HEK293 (cell line): ENCODE measurements around the gene LSS.
A peak's percentile ranks its signal among the peaks of the same experiment; 100 is the strongest.

Source experiments
- CTCF ChIA-PET: fragments of 350-600 bp; formaldehyde crosslinking; extraction: SDS; loops from one replicate; lab custom pipeline; 2021; ENCODE audit warnings: antibody characterized with exemption; lab: Yijun Ruan, JAX
- POLR2A ChIA-PET: fragments of 300-600 bp; formaldehyde crosslinking; extraction: SDS; loops from one replicate; lab custom pipeline; 2020; ENCODE audit warnings: antibody characterized with exemption, inconsistent platforms; lab: Yijun Ruan, JAX
- H3K27ac ChIP-seq: fragments of 200-500 bp; sonication (Bioruptor generic); 2 replicates; pipeline ENCODE4 v1.5.1; 2014; ENCODE audit warnings: low read depth, low read length, control low read depth, inconsistent platforms; ENCODE audit errors: extremely low read depth
- H3K36me3 ChIP-seq, 2 experiments: fragments of 200-500 bp in 1 of 2; sonication (Bioruptor generic) in 1 of 2; 1 replicate in 1 of 2; 2 replicates in 1 of 2; pipeline ENCODE4 v1.5.1; 2014 to 2017; ENCODE audit warnings: inconsistent platforms in 2 of 2, low read length in 2 of 2; ENCODE audit not compliant: control insufficient read depth in 2 of 2, insufficient read depth in 1 of 2
- H3K4me1 ChIP-seq: fragments of 200-500 bp; sonication (Bioruptor generic); 2 replicates; pipeline ENCODE4 v1.5.1; 2014; ENCODE audit warnings: mild to moderate bottlenecking, low read length, inconsistent platforms; ENCODE audit not compliant: control insufficient read depth, insufficient read depth
- H3K4me3 ChIP-seq: 2 replicates; pipeline ENCODE4 v1.5.1; 2011; ENCODE audit warnings: low read depth, mild to moderate bottlenecking, control low read depth, low read length, moderate library complexity
- H3K9me3 ChIP-seq: fragments of 200-500 bp; sonication (Bioruptor generic); 2 replicates; pipeline ENCODE4 v1.5.1; 2014; ENCODE audit warnings: low read depth, low read length, inconsistent platforms; ENCODE audit not compliant: control insufficient read depth, insufficient read depth
- EGR2 ChIP-seq: fragments of 450-650 bp; formaldehyde crosslinking; IDR thresholded peaks from 2 replicates; pipeline ENCODE4 v1.5.1; 2016; ENCODE audit warnings: low read depth, missing biosample characterization, missing genetic modification characterization
- GFI1B ChIP-seq: fragments of 450-650 bp; formaldehyde crosslinking; IDR thresholded peaks from 2 replicates; pipeline ENCODE4 v1.5.1; 2016; ENCODE audit warnings: missing biosample characterization, missing genetic modification characterization
- PRDM1 ChIP-seq: fragments of 450-650 bp; formaldehyde crosslinking; IDR thresholded peaks from 2 replicates; pipeline ENCODE4; 2016; ENCODE audit warnings: missing biosample characterization, missing genetic modification characterization
- ZFHX2 ChIP-seq: fragments of 450-650 bp; formaldehyde crosslinking; conservative IDR thresholded peaks from 2 replicates; pipeline ENCODE4 v1.5.1; 2016; ENCODE audit warnings: missing biosample characterization, missing genetic modification characterization
- ZNF10 ChIP-seq: fragments of 450-650 bp; formaldehyde crosslinking; IDR thresholded peaks from 2 replicates; pipeline ENCODE4 v1.5.1; 2017; ENCODE audit warnings: missing biosample characterization, missing genetic modification characterization
- ZNF169 ChIP-seq: fragments of 450-650 bp; formaldehyde crosslinking; IDR thresholded peaks from 2 replicates; pipeline ENCODE4 v1.5.1; 2016; ENCODE audit warnings: missing biosample characterization, missing genetic modification characterization
- ZNF391 ChIP-seq: fragments of 450-650 bp; formaldehyde crosslinking; IDR thresholded peaks from 2 replicates; pipeline ENCODE4 v1.5.1; 2016; ENCODE audit warnings: low read depth, missing biosample characterization, missing genetic modification characterization, borderline replicate concordance
- ZNF514 ChIP-seq: fragments of 450-650 bp; formaldehyde crosslinking; IDR thresholded peaks from 2 replicates; pipeline ENCODE4 v1.5.1; 2016; ENCODE audit warnings: missing biosample characterization, missing genetic modification characterization
- ZNF518A ChIP-seq: fragments of 450-650 bp; formaldehyde crosslinking; conservative IDR thresholded peaks from 2 replicates; pipeline ENCODE4 v1.5.1; 2016; ENCODE audit warnings: low read depth, missing biosample characterization, missing genetic modification characterization
- ZNF530 ChIP-seq: fragments of 450-650 bp; formaldehyde crosslinking; IDR thresholded peaks from 2 replicates; pipeline ENCODE4 v1.5.1; 2016; ENCODE audit warnings: low read depth, missing biosample characterization, missing genetic modification characterization
- ZNF561 ChIP-seq: fragments of 450-650 bp; IDR thresholded peaks from 2 replicates; pipeline ENCODE4 v1.5.1; 2018; ENCODE audit warnings: missing biosample characterization, missing genetic modification characterization, borderline replicate concordance
- ZNF596 ChIP-seq: fragments of 450-650 bp; IDR thresholded peaks from 2 replicates; pipeline ENCODE4 v1.5.0; 2018; ENCODE audit warnings: missing biosample characterization, mild to moderate bottlenecking, missing genetic modification characterization, moderate library complexity
- ZNF600 ChIP-seq: fragments of 450-650 bp; formaldehyde crosslinking; IDR thresholded peaks from 2 replicates; pipeline ENCODE4 v1.5.1; 2016; ENCODE audit warnings: missing biosample characterization, missing genetic modification characterization
- ZNF747 ChIP-seq: fragments of 450-650 bp; formaldehyde crosslinking; IDR thresholded peaks from 2 replicates; pipeline ENCODE4 v1.5.1; 2016; ENCODE audit warnings: missing biosample characterization, missing genetic modification characterization

Gene LSS

GRCh38 chr21:46194374-46195334 is 33.9 kb downstream of the LSS start:
- Histone ChIP-seq H3K27ac (no peak overlapping the region), H3K36me3 (peaks cover 15 to 58% of the 10 kb centered on the region in 2 experiments; a peak in 2 of 3 replicates)
- POLR2A ChIA-PET: no interaction called here

GRCh38 chr21:46193829-46194373 is 34.7 kb downstream of the LSS start:
- TF ChIP-seq ZNF10 (tag by site-specific recombination) (no peak), EGR2 (tag by site-specific recombination) (0 out of 2 replicates have a peak, but pooled peaks have one; percentile 27), ZNF596 (no peak)
- Histone ChIP-seq H3K4me1 (peaks cover 3% of the 10 kb centered on the region), H3K36me3 (peaks cover 15 to 52% of the 10 kb centered on the region in 2 experiments; a peak in 2 of 3 replicates), H3K27ac (no peak overlapping the region), H3K9me3 (no peaks in the 10 kb centered on the region), H3K4me3 (no peak overlapping the region)
- ChIA-PET CTCF (interaction anchor here (0.7 kb wide), 1 partner anchor 50 kb away, joined by 4 read pairs; no protein-coding TSS in a partner anchor), POLR2A (no interaction called here)

More at GRCh38 chr21:46194374-46195334, 33.9 kb downstream of the LSS start:
- H3K4me1 ChIP-seq: no peaks in the 10 kb centered on the region
- H3K9me3 ChIP-seq: no peaks in the 10 kb centered on the region
- no peak overlapping the region for H3K4me3 ChIP-seq
- 0 out of 2 replicates have a peak, but pooled peaks have one; percentile 34 for TF ChIP-seq ZNF600 (tag by site-specific recombination)
- TF ChIP-seq ZFHX2 (tag by site-specific recombination): no peak
- CTCF ChIA-PET: interaction anchor here (0.7 kb wide), 1 partner anchor 51 kb away, joined by 4 read pairs; no protein-coding TSS in a partner anchor

GRCh38 chr21:46191686-46192575 is 36.6 kb downstream of the LSS start:
- peaks cover 7 to 52% of the 10 kb centered on the region in 2 experiments; a peak in 1 of 3 replicates for H3K36me3 ChIP-seq

More at GRCh38 chr21:46191686-46192575, 36.6 kb downstream of the LSS start:
- H3K27ac ChIP-seq: no peak overlapping the region
- POLR2A ChIA-PET: no interaction called here
- H3K4me1 ChIP-seq: peaks cover 9% of the 10 kb centered on the region
- no peaks in the 10 kb centered on the region for H3K9me3 ChIP-seq
- TF ChIP-seq ZNF169 (tag by site-specific recombination) (no peak), ZNF747 (tag by site-specific recombination) (no peak), ZNF518A (tag by site-specific recombination) (no peak), ZNF514 (no peak), ZNF530 (tag by site-specific recombination) (no peak), PRDM1 (no peak), GFI1B (tag by site-specific recombination) (no peak), ZNF391 (no peak), ZNF561 (tag by site-specific recombination) (no peak)
- no peak overlapping the region for H3K4me3 ChIP-seq
- CTCF ChIA-PET: interaction anchor here (1.0 to 1.5 kb wide), 2 partner anchors 39 to 219 kb away, joined by 3 to 4 read pairs; no protein-coding TSS in a partner anchor
